Measurements from ENCODE around the gene LBHD2. TPM values are rescaled to one million over a fixed set of nuclear protein-coding genes. Genes with fewer than 3 reads are reported as not detected.
A peak's percentile ranks its signal among the peaks of the same experiment; 100 is the strongest.
"Not testable (repeated sequence)": the region's sequence is repeated elsewhere in the genome, so short reads cannot be mapped to it uniquely, and the experiment has no call there.

Gene LBHD2
- total RNA-seq, 6 experiments from 2014 or later, result not detected

- no peaks in the 10 kb centered on the region for H3K9me3 ChIP-seq
- DNase-seq, result no peak
- ATAC-seq, result peak in 1 of 4 donors; percentile 4
- no peaks in the 10 kb centered on the region for H3K27me3 ChIP-seq
- H3K36me3 ChIP-seq, result no peaks in the 10 kb centered on the region
- no peak overlapping the region for H3K4me3 ChIP-seq
- peaks cover 0 to 58% (median 13%) of the 10 kb centered on the region in 4 donors for H3K4me1 ChIP-seq
- intact Hi-C loops (cut with DNase I), result no loop called here
- WGBS (ENCODE audit: insufficient coverage, low coverage, low lambda C conversion rate, missing lambda C conversion rate), result no CpG with 5 or more reads among the region's 13 CpGs
- H3K27ac ChIP-seq, result peak overlapping the region in 1 of 3 donors; percentile 73
- TF ChIP-seq, protein P1, sequence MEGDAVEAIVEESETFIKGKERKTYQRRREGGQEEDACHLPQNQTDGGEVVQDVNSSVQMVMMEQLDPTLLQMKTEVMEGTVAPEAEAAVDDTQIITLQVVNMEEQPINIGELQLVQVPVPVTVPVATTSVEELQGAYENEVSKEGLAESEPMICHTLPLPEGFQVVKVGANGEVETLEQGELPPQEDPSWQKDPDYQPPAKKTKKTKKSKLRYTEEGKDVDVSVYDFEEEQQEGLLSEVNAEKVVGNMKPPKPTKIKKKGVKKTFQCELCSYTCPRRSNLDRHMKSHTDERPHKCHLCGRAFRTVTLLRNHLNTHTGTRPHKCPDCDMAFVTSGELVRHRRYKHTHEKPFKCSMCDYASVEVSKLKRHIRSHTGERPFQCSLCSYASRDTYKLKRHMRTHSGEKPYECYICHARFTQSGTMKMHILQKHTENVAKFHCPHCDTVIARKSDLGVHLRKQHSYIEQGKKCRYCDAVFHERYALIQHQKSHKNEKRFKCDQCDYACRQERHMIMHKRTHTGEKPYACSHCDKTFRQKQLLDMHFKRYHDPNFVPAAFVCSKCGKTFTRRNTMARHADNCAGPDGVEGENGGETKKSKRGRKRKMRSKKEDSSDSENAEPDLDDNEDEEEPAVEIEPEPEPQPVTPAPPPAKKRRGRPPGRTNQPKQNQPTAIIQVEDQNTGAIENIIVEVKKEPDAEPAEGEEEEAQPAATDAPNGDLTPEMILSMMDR (IDR thresholded peaks at IDR 0.05), result no peak
- TF ChIP-seq POLR2A (IDR thresholded peaks at IDR 0.05), result no peak
Observed at GRCh38 chr14:103113774-103114173, 29.8 kb downstream of the LBHD2 start.

- peak; percentile 6 to 43 (median 22) for ATAC-seq
Observed at GRCh38 chr14:103115086-103115679, 31.2 kb downstream of the LBHD2 start.

GRCh38 chr14:103115845-103116572, 32.0 kb downstream of the LBHD2 start:
- Histone ChIP-seq H3K27ac (peak overlapping the region in 1 of 3 donors; percentile 73), H3K4me1 (peaks cover 0 to 56% (median 7%) of the 10 kb centered on the region in 4 donors), H3K9me3 (no peaks in the 10 kb centered on the region), H3K36me3 (no peaks in the 10 kb centered on the region), H3K4me3 (no peak overlapping the region), H3K27me3 (no peaks in the 10 kb centered on the region)
- ATAC-seq (peak in 3 of 4 donors; percentile 6 to 26 (median 9)), DNase-seq (no peak)
- TF ChIP-seq POLR2A (IDR thresholded peaks at IDR 0.05), result no peak
- TF ChIP-seq, protein P1 (IDR thresholded peaks at IDR 0.05), result no peak
- intact Hi-C loops (cut with DNase I), result no loop called here
- WGBS (ENCODE audit: insufficient coverage, low coverage, low lambda C conversion rate, missing lambda C conversion rate), result 68% methylated on average over 6 of the region's 10 CpGs

More at GRCh38 chr14:103115086-103115679, 31.2 kb downstream of the LBHD2 start:
- DNase-seq, result peak; percentile 66 to 85 (median 84)
- H3K4me1 ChIP-seq, result peaks cover 0 to 56% (median 8%) of the 10 kb centered on the region in 4 donors
- H3K9me3 ChIP-seq; H3K27me3 ChIP-seq; H3K36me3 ChIP-seq; intact Hi-C loops (cut with DNase I): not testable (repeated sequence)
- H3K27ac ChIP-seq, result peak overlapping the region; percentile 57 to 76 (median 73)
- 18% methylated on average over 11 of the region's 12 CpGs for WGBS (ENCODE audit: insufficient coverage, low coverage, low lambda C conversion rate, missing lambda C conversion rate)
- peak overlapping the region in 1 of 3 donors; percentile 9 for H3K4me3 ChIP-seq

DNA sequence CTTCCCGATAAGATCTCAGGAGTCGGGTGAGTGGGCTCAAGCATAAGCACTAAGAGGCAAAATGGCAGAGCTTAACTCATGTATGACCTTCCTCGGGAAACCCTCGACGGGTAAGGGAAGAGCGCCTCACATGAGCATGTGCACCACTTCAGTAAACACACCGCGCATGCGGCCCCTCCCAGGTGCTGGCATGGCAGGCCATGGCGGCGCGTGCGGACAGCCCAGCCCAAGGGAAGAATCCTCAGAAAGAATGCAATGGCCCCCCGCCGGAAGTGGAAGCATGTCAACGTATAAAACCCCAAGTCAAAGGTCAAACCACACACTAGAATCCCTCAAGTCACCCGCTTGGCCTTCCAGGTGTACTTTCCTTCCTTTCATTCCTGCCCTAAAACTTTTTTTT, 32.6 kb downstream of the LBHD2 start:
- peaks cover 0 to 56% (median 11%) of the 10 kb centered on the region in 4 donors for H3K4me1 ChIP-seq
- no peak overlapping the region for H3K27ac ChIP-seq
- no peak for ATAC-seq
- H3K36me3 ChIP-seq, result no peaks in the 10 kb centered on the region
- WGBS (ENCODE audit: insufficient coverage, low coverage, low lambda C conversion rate, missing lambda C conversion rate), result 70% methylated on average over 10 of the region's 17 CpGs
- no peak for DNase-seq
- no peak for TF ChIP-seq POLR2A (IDR thresholded peaks at IDR 0.05)
- TF ChIP-seq, protein P1 (IDR thresholded peaks at IDR 0.05), result no peak
- no peaks in the 10 kb centered on the region for H3K9me3 ChIP-seq
- no peak overlapping the region for H3K4me3 ChIP-seq
- H3K27me3 ChIP-seq, result no peaks in the 10 kb centered on the region
- intact Hi-C loops (cut with DNase I), result no loop called here

- H3K4me1 ChIP-seq, result peaks cover 0 to 56% (median 17%) of the 10 kb centered on the region in 4 donors
- H3K4me3 ChIP-seq; ATAC-seq; H3K9me3 ChIP-seq; H3K27ac ChIP-seq; intact Hi-C loops (cut with DNase I); H3K36me3 ChIP-seq; H3K27me3 ChIP-seq; DNase-seq: not testable (repeated sequence)
- WGBS (ENCODE audit: insufficient coverage, low coverage, low lambda C conversion rate, missing lambda C conversion rate), result 90% methylated on average over 5 of the region's 7 CpGs
Observed at GRCh38 chr14:103117499-103117898, 33.5 kb downstream of the LBHD2 start.

All from right lobe of liver (tissue), 6 donors.